Neutrophil (primary cell): ENCODE data around the gene RCAN3.
"Not testable (repeated sequence)": the region's sequence is repeated elsewhere in the genome, so short reads cannot be mapped to it uniquely, and the experiment has no call there.

ENCODE experiments used
- H3K27ac ChIP-seq: fragments of 200-600 bp; sonication (generic); 2 replicates; pipeline ENCODE4 v1.5.1; 2016; ENCODE audit warnings: mild to moderate bottlenecking, moderate library complexity
- H3K27me3 ChIP-seq: fragments of 200-600 bp; sonication (generic); 2 replicates; pipeline ENCODE4 v1.6.0; 2016; ENCODE audit warnings: mild to moderate bottlenecking
- H3K36me3 ChIP-seq: fragments of 200-600 bp; sonication (generic); 2 replicates; pipeline ENCODE4 v1.5.1; 2017
- H3K4me1 ChIP-seq, 2 experiments: fragments of 200-600 bp in 1 of 2; sonication (generic) in 1 of 2; 1 replicate in 1 of 2; 2 replicates in 1 of 2; pipeline versions ENCODE4 v1.5.1 to v1.6.1; 2013 to 2016; ENCODE audit warnings: low read depth in 1 of 2, low read length in 1 of 2, mild to moderate bottlenecking in 1 of 2, moderate library complexity in 1 of 2; ENCODE audit not compliant: control insufficient read depth in 1 of 2, insufficient read depth in 1 of 2
- H3K4me3 ChIP-seq, 2 experiments: fragments of 200-600 bp in 1 of 2; sonication (generic) in 1 of 2; 1 replicate in 1 of 2; 2 replicates in 1 of 2; pipeline ENCODE4 v1.5.1; 2013 to 2016; ENCODE audit warnings: low read depth in 1 of 2, low read length in 1 of 2, mild to moderate bottlenecking in 1 of 2, moderate library complexity in 1 of 2
- H3K9me3 ChIP-seq: fragments of 200-600 bp; sonication (generic); 2 replicates; pipeline ENCODE4 v1.5.1; 2016
- CTCF ChIP-seq: fragments of 200-600 bp; sonication (generic); IDR thresholded peaks from 2 replicates; pipeline ENCODE4 v1.5.1; 2016; ENCODE audit warnings: antibody characterized with exemption

RCAN3 gene

DNA sequence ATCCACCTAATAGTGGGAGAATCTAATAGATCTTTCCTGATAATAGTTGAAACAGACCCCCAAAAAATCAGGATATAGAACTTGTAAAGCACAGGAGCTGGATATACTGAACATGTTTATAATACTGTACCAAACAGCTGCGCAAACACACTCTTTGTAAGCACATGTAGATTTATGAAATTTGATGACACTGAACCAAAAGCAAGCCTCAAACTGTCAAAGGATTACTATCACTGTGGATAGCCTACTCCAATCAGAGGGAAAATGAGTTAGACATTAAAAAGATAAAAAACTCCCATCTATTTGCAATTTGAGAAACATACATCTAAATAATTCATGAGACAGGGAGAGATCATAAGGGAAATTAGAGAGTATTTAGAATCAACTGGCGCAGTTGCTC is 26.1 kb downstream of the RCAN3 start:
- Histone ChIP-seq H3K27me3 (no peaks in the 10 kb centered on the region), H3K27ac (no peak overlapping the region), H3K4me1 (no peaks in the 10 kb centered on the region), H3K9me3 (no peaks in the 10 kb centered on the region), H3K36me3 (no peaks in the 10 kb centered on the region), H3K4me3 (no peak overlapping the region)
- no peak for TF ChIP-seq CTCF

DNA sequence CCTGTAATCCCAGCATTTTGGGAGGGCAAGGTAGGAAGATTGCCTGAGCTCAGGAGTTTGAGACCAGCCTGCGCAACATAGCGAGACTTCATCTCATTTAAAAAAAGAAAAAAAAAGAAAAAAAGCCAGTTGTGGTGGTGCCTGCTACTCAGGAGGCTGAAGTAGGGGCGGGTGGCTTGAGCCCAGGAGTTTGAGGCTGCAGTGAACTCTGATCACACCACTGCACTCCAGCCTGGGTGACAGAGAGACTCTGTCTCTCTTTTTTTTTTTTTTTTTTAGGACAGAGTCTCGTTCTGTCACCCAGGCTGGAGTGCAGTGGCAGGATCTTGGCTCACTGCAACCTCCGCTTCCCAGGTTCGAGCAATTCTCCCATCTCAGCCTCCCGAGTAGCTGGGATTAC is 26.7 kb downstream of the RCAN3 start:
- H3K27me3 ChIP-seq, H3K4me1 ChIP-seq, H3K4me3 ChIP-seq, H3K36me3 ChIP-seq, H3K27ac ChIP-seq, H3K9me3 ChIP-seq: not testable (repeated sequence)

GRCh38 chr1:24535021-24535424 is 32.4 kb downstream of the RCAN3 start:
- peaks cover 0 to 6% of the 10 kb centered on the region in 2 experiments for H3K4me1 ChIP-seq
- TF ChIP-seq CTCF, result no peak
- H3K27me3 ChIP-seq, result no peaks in the 10 kb centered on the region
- H3K9me3 ChIP-seq, result no peaks in the 10 kb centered on the region
- H3K4me3 ChIP-seq, result peak overlapping the region in 1 of 2 experiments; percentile 8
- H3K36me3 ChIP-seq, result no peaks in the 10 kb centered on the region
- H3K27ac ChIP-seq, result no peak overlapping the region

DNA sequence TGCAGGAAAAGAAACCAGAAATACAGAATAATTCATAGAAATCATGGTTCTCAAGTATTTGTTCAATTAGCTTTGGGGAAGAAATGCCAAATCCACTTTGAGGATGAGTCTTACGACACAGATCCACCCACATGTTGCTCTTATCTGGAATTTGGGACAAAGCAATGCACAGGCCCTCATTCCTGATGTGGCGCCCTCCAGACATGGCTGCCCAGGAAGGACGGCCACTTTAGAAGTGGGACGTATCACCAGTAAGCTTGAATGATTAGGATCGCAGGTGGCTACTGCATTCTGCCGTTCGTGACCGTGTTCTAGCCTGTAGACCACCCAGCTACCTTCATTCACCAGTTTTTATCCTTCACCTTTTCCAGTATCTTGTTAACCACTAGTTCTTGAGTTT is 33.1 kb downstream of the RCAN3 start:
- H3K4me1 ChIP-seq, result peaks cover 0 to 6% of the 10 kb centered on the region in 2 experiments
- H3K9me3 ChIP-seq, result no peaks in the 10 kb centered on the region
- H3K4me3 ChIP-seq, result no peak overlapping the region
- no peak overlapping the region for H3K27ac ChIP-seq
- TF ChIP-seq CTCF, result no peak
- no peaks in the 10 kb centered on the region for H3K36me3 ChIP-seq
- H3K27me3 ChIP-seq, result no peaks in the 10 kb centered on the region

- no peak overlapping the region for H3K4me3 ChIP-seq
- H3K27ac ChIP-seq, result no peak overlapping the region
- H3K9me3 ChIP-seq, result no peaks in the 10 kb centered on the region
- no peaks in the 10 kb centered on the region for H3K36me3 ChIP-seq
- TF ChIP-seq CTCF, result no peak
- H3K4me1 ChIP-seq, result peaks cover 0 to 6% of the 10 kb centered on the region in 2 experiments
- no peaks in the 10 kb centered on the region for H3K27me3 ChIP-seq
Observed at GRCh38 chr1:24536391-24536840, 33.8 kb downstream of the RCAN3 start.

DNA sequence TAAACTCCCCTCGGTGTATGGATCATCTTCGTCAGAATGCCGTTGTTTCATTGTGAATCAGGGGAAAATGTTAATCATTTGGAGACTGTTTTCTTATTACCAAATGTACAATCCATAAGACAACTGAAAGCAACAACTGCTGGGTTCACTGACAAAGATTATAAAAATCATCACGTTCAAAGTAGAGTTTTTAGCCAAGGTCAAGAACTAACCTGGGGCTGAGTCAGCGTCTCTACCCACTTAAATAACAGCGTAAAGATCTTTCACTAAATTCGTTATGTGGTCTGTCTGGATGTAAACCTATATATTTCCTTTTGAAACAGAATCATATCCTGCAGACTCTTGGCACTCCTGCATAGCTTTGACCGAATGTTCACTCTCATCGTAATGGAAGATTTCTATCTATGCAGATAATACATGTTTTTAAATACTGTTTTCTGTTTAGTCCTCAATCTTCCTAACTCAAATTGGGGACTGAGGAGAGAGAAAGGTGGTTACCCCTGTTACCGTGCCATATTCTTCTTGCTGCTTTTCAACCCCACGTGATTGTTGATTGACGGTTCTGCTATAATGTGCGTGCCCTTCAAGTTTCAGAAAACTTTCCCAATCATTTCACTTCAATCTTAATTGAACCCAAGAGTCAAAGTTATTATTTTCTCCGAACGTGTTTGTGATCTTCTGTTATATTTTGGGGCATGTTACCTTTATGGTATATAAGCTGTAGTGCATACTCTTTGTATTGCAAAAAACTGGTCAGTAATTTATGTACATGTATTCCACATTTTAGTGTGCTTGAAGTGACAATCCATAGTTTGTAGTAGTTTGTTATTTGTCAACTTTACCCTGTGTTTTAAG is 37.6 kb downstream of the RCAN3 start:
- Histone ChIP-seq H3K4me3 (no peak overlapping the region), H3K27me3 (no peaks in the 10 kb centered on the region), H3K27ac (no peak overlapping the region), H3K36me3 (no peaks in the 10 kb centered on the region), H3K9me3 (no peaks in the 10 kb centered on the region), H3K4me1 (peaks cover 0 to 1% of the 10 kb centered on the region in 2 experiments)
- no peak for TF ChIP-seq CTCF
